ENCODE data around the gene AIPL1.

- TF ChIP-seq CTCF (IDR thresholded peaks at IDR 0.05; ENCODE audit: extremely low read depth in 1 of 2, insufficient read depth in 1 of 2, low read depth in 1 of 2, low read length in 2 of 2) (no peak), POLR2AphosphoS5 (IDR thresholded peaks at IDR 0.05; ENCODE audit: insufficient read depth, low read depth, low read length) (no peak)
Observed at GRCh38 chr17:6457688-6458459, 23.0 kb upstream of the AIPL1 start.

Data from endothelial cell of umbilical vein (primary cell).